Activated CD8-positive, alpha-beta T cell treated with anti-CD3 and anti-CD28 coated beads for 36 hours (primary cell): ENCODE measurements around the gene FAM20B. TPM values are rescaled to one million over a fixed set of nuclear protein-coding genes. Genes with fewer than 3 reads are reported as not detected.

Experiments
- ATAC-seq: fragments of 200-7000 bp; cut with Tn5 transposase; one replicate; pipeline ENCODE4 v1.10.0; 2021; ENCODE audit warnings: mild to moderate bottlenecking, moderate library complexity
- CTCF ChIA-PET: fragments of 350-600 bp; sonication (Branson Sonifier 250); formaldehyde crosslinking; loops from one replicate; lab custom pipeline; 2021; ENCODE audit warnings: antibody characterized with exemption; lab: Charles Lee
- POLR2A ChIA-PET: fragments of 350-600 bp; sonication (Branson Sonifier 250); formaldehyde crosslinking; loops from one replicate; lab custom pipeline; 2021; ENCODE audit warnings: antibody characterized with exemption; lab: Charles Lee
- DNase-seq: peaks from one replicate; pipeline ENCODE4 v3.0.0-alpha.2; 2020
- H3K27ac Mint-ChIP-seq: one replicate; pipeline ENCODE4 v1.8.0; 2021; ENCODE audit warnings: mild to moderate bottlenecking, mixed read lengths
- H3K27me3 Mint-ChIP-seq: one replicate; pipeline ENCODE4 v1.8.0; 2021; ENCODE audit warnings: mixed read lengths
- H3K36me3 Mint-ChIP-seq: one replicate; pipeline ENCODE4 v1.8.0; 2021; ENCODE audit warnings: low read depth, mixed read lengths
- H3K4me1 Mint-ChIP-seq: one replicate; pipeline ENCODE4 v1.8.0; 2021; ENCODE audit warnings: low read depth, mixed read lengths
- H3K4me3 Mint-ChIP-seq: one replicate; pipeline ENCODE4 v1.8.0; 2021; ENCODE audit warnings: mild to moderate bottlenecking, moderate library complexity, mixed read lengths
- H3K9me3 Mint-ChIP-seq: one replicate; pipeline ENCODE4 v1.8.0; 2021; ENCODE audit warnings: mixed read lengths
- intact Hi-C: fragments of 100-400 bp; cut with micrococcal nuclease; formaldehyde crosslinking; loops from one replicate; pipeline ENCODE4 v1.10.0; 2022
- total RNA-seq, 2 experiments: library from RNA; stranded (reverse); gene quantifications; one replicate each; pipeline ENCODE4 v1.2.3, GENCODE V29; 2021
- TF ChIP-seq, protein P1 (sequence below): fragments of 200-600 bp; IDR thresholded peaks from one replicate; pipeline ENCODE4 v1.8.0; 2022; ENCODE audit warnings: antibody characterized with exemption, mild to moderate bottlenecking

The FAM20B gene
- total RNA-seq, 2 experiments from 2014 or later = 34.7 to 36.1 TPM

GRCh38 chr1:179104611-179105250, 79.0 kb downstream of the FAM20B start:
- TF ChIP-seq, protein P1, sequence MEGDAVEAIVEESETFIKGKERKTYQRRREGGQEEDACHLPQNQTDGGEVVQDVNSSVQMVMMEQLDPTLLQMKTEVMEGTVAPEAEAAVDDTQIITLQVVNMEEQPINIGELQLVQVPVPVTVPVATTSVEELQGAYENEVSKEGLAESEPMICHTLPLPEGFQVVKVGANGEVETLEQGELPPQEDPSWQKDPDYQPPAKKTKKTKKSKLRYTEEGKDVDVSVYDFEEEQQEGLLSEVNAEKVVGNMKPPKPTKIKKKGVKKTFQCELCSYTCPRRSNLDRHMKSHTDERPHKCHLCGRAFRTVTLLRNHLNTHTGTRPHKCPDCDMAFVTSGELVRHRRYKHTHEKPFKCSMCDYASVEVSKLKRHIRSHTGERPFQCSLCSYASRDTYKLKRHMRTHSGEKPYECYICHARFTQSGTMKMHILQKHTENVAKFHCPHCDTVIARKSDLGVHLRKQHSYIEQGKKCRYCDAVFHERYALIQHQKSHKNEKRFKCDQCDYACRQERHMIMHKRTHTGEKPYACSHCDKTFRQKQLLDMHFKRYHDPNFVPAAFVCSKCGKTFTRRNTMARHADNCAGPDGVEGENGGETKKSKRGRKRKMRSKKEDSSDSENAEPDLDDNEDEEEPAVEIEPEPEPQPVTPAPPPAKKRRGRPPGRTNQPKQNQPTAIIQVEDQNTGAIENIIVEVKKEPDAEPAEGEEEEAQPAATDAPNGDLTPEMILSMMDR = no peak
- no peak overlapping the region for H3K27ac Mint-ChIP-seq

DNA sequence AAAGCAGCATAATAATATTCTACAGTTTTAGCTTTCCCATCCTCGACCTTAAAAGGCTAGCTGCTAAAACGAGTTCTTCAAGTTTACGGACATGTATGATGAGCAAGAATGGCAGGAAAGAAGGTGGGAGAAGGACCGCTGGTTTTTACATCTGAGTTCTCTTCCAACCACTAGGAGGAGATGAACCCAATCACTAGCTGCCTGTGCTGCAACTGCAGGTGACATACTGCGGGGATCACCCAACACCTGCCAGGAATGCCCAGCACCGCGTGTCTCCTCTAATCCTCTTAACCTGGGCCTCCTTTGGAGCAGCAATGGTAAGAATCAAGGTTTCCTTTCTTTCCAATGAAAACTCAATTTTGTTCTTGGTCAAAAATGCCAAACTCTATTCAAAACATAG, 79.7 kb downstream of the FAM20B start:
- Mint-ChIP-seq H3K27me3 (no peaks in the 10 kb centered on the region), H3K4me1 (no peaks in the 10 kb centered on the region), H3K9me3 (no peaks in the 10 kb centered on the region), H3K4me3 (no peak overlapping the region), H3K27ac (no peak overlapping the region), H3K36me3 (peaks cover 6% of the 10 kb centered on the region)
- no peak for ATAC-seq
- ChIA-PET CTCF (interaction anchor here (1.1 to 4.2 kb wide), 6 partner anchors 14 to 265 kb away, joined by 3 to 16 read pairs (median 4); no protein-coding TSS in a partner anchor), POLR2A (interaction anchor here (1.1 kb wide), 1 partner anchor 38 kb away, joined by 3 read pairs; no protein-coding TSS in a partner anchor)
- peak; percentile 7 for DNase-seq
- intact Hi-C loops = no loop called here
- TF ChIP-seq, protein P1 = no peak

More at GRCh38 chr1:179104611-179105250, 79.0 kb downstream of the FAM20B start:
- ChIA-PET CTCF (interaction anchor here (1.1 to 4.2 kb wide), 4 partner anchors 13 to 266 kb away, joined by 4 to 16 read pairs (median 4); no protein-coding TSS in a partner anchor), POLR2A (no interaction called here)
- intact Hi-C loops = no loop called here
- H3K9me3 Mint-ChIP-seq = no peaks in the 10 kb centered on the region
- H3K4me3 Mint-ChIP-seq = no peak overlapping the region
- no peaks in the 10 kb centered on the region for H3K27me3 Mint-ChIP-seq
- ATAC-seq (no peak), DNase-seq (no peak)
- H3K36me3 Mint-ChIP-seq = peaks cover 4% of the 10 kb centered on the region
- no peaks in the 10 kb centered on the region for H3K4me1 Mint-ChIP-seq

DNA sequence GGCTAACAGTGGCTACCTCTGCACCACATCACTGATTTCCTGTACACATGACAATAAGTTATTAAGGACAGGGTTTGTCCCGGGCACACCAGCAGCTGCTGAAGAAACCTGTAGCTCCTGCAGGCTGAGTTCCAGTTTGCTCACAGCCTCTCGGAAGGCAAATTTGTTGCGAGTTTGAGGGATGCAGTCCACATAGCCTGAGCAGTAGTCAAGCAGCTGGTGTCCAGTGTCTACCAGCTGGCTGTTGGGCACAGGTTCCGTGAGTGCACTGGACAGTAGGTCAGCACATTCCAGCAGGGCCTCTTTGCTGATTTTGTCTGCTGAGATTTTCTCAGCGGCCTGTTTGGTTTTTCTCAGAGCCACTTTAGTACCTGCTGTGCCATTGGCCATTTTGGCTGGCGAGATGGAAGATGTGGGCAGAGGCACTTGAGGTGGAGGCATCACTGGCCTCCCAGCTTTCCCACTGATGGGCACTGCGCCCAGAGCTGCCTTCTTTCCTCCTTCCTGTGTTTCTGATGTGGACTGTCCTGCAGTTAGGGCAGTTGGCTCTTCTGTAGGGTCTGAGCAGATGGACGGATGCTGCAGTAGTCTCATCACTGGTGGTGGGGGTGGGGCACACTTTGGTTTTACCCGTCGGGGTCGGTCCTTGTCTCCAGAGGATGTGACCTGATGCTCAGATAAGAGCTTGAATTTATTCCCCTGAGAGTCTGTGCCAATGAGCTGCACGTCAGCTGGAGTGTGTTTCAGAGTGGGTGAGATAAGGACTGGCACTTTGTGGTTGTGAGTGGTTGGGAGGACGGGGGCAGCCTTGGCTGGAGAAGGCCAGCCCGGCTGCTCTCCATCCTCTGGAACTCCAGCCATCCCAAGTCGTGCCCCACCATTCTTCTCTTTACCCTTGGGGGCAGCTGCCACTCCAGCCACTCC, 82.3 kb downstream of the FAM20B start:
- Mint-ChIP-seq H3K4me1 (no peaks in the 10 kb centered on the region), H3K9me3 (no peaks in the 10 kb centered on the region), H3K36me3 (peaks cover 10% of the 10 kb centered on the region), H3K27me3 (no peaks in the 10 kb centered on the region), H3K4me3 (no peak overlapping the region), H3K27ac (no peak overlapping the region)
- TF ChIP-seq, protein P1 = no peak
- intact Hi-C loops = no loop called here
- ChIA-PET CTCF (interaction anchor here (4.2 kb wide), 1 partner anchor 13 kb away, joined by 16 read pairs; no protein-coding TSS in a partner anchor), POLR2A (no interaction called here)
- no peak for ATAC-seq
- DNase-seq = no peak

- TF ChIP-seq, protein P1 = no peak
- H3K36me3 Mint-ChIP-seq = peaks cover 10% of the 10 kb centered on the region
- ChIA-PET POLR2A (no interaction called here), CTCF (no interaction called here)
- DNase-seq (no peak), ATAC-seq (no peak)
- H3K4me1 Mint-ChIP-seq = no peaks in the 10 kb centered on the region
- intact Hi-C loops = no loop called here
- H3K27ac Mint-ChIP-seq = no peak overlapping the region
- H3K27me3 Mint-ChIP-seq = no peaks in the 10 kb centered on the region
- H3K4me3 Mint-ChIP-seq = no peak overlapping the region
- no peaks in the 10 kb centered on the region for H3K9me3 Mint-ChIP-seq
These were observed 83.0 kb downstream of the FAM20B start for GRCh38 chr1:179108644-179109043.
